GM18867 (cell line): Measurements from ENCODE around the gene RADIL.

ENCODE experiments used
- ATAC-seq: cut with Tn5 transposase; IDR thresholded peaks from one replicate; pipeline ENCODE4 v1.9.1; 2021; ENCODE audit warnings: mild to moderate bottlenecking, moderate library complexity; ENCODE audit not compliant: unreplicated experiment

RADIL gene

DNA sequence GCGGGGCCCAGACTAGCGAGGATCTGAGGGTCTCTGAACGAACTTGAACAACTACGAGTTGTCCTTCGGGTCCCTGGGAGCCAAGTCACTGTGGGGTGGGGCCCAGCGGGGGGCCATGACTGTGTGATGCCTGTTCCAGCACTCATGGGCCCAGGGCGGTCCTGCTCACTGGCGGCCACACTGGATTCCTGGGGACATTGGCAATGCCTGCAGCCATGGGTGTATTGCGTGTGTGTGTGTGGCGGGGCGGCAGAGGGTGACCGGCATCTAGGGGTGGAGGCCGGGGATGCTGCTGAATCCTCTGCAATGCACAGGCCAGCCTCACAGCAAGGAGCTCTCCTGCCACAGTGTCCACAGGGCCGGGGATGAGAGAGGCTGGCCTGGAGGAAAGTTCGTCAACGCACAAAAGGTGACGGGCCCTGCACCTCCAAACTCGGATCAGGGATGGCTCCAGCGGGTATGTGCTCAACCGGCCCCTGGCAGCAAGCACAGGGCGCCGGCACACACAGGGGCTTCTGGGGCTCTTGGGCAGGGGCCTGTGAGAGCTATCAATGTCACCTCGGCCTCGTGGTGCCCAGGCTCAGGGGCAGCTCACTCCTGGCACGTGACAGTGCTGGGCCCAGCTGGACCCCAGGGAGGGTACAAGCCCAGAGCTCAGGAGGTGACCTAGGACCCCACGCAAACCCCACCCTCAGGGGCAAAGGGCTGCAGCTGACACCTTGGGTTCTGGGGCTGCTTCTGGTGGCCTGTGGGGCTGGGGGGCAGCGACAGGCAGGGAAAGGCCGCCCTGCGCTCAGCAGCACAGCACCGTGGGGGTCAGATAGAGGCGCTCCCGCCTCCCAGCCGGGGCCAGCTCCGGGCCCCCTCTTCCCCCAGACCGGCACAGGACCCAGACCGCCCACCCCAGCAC lies 49.6 kb downstream of the RADIL start:
- no peak for ATAC-seq

GRCh38 chr7:4833176-4833575 lies 50.3 kb downstream of the RADIL start:
- no peak for ATAC-seq

DNA sequence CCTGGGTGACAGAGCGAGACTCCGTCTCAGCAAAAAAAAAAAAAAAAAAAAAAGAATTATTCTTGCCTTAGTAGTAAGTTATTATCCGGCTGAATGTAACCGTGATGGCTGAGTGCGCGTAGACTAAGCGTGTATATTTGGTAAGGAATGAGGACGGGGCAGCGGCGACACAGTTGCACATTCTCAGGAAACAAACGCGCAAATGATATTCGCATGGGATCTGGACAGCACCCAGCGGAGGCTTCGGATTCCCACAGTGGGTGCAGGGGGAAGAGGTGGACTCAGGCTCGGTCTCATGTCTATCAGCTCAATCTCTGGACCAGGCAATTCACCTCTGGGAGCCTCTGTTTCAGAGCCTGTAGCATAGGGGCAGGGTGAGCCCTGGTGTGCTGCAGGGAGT lies 50.8 kb downstream of the RADIL start:
- ATAC-seq, result no peak

GRCh38 chr7:4831723-4832495 lies 51.6 kb downstream of the RADIL start:
- no peak for ATAC-seq

- ATAC-seq, result peak; percentile 67
Measured at GRCh38 chr7:4830176-4830575, 53.3 kb downstream of the RADIL start.

GRCh38 chr7:4828720-4829383 lies 54.7 kb downstream of the RADIL start:
- ATAC-seq, result no peak

GRCh38 chr7:4825081-4825480 lies 58.4 kb downstream of the RADIL start:
- no peak for ATAC-seq

GRCh38 chr7:4824120-4824775 lies 59.3 kb downstream of the RADIL start:
- ATAC-seq, result no peak

GRCh38 chr7:4823441-4824119 lies 59.9 kb downstream of the RADIL start:
- no peak for ATAC-seq

GRCh38 chr7:4822677-4823076 lies 60.8 kb downstream of the RADIL start:
- ATAC-seq, result no peak

GRCh38 chr7:4820967-4821471 lies 62.5 kb downstream of the RADIL start:
- ATAC-seq, result no peak

DNA sequence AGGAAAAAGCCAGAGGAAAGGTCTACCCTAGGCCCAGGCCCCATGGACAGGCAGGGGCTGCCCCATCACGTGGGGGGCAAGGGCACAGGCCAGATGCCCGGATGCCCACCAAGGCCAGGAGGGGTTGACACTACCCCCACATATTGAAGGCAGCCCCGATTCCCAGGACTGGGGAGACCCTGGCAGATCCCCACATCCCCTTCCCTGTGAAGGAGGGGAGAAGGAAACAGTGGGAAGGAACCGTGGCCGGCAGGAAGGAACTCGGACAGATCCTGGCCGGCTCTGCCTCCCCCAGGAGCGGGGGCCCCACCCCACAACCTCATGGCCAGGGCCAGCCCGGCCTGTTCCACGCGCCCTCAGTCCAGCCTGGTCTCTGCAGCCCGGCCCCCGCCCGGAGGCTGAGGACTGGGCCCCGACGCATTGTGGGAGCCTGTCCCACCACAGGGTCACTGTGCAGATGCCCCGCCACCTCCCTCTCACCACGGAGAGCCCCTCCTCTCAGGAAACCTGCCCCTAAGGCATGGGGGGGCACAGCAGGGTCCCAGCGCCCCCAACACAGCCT lies 63.0 kb downstream of the RADIL start:
- ATAC-seq, result no peak

GRCh38 chr7:4819560-4820404 lies 63.7 kb downstream of the RADIL start:
- ATAC-seq, result no peak

- ATAC-seq, result no peak
Measured at GRCh38 chr7:4818000-4818794, 65.3 kb downstream of the RADIL start.

DNA sequence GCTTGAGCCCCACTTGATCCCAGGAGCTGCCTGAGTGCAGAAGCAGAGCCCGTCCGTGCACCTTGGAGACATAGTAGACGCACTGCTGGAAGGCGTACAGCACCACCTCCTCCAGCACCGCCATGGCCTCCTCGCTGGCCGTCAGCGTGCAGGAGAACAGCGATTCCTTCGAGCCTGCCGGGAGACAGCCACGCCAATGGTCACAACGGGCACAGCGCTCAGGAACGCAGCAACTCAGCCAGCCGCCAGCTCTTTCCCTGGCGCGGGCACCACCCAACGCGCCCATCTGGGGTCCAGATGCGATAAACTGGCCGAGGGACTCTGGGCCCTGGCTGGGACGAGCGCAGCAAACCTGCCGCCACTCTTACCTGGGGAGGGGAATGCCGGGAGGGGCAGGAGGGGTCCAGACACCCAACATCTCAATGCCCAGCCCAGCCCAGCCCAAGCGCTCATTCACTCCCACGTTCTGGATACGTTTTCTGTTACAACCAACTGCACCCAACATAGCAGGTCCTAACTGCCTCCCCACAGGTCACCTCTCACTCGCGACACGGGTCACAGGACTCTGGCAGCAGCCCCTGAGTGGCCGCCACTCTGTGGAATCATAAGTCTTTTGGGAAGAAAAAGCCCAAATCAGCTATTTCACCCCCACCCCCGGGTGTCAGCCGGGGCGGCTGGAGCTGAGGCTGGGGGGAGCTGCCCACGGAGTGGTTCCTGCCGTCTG lies 66.2 kb downstream of the RADIL start:
- ATAC-seq, result no peak

- no peak for ATAC-seq
Measured at GRCh38 chr7:4816419-4817080, 67.0 kb downstream of the RADIL start.
